Spleen (tissue), 11 donors: Measurements from ENCODE around the gene TMEM208. TPM values are rescaled to one million over a fixed set of nuclear protein-coding genes. Genes with fewer than 3 reads are reported as not detected.

ENCODE experiments used
- DNase-seq: peaks from one replicate; pipeline ENCODE4 v3.0.0-alpha.2; 2020
- H3K27ac ChIP-seq, 8 donors: fragments of 200-600 bp; sonication (generic) in 7 of 8; 1 replicate in 4 of 8; 2 replicates in 4 of 8; pipeline versions ENCODE4 v1.5.0 to v1.8.0; 2016 to 2021; ENCODE audit warnings: inconsistent platforms in 4 of 8, mild to moderate bottlenecking in 4 of 8, moderate library complexity in 1 of 8
- H3K27me3 ChIP-seq, 7 donors: fragments of 200-600 bp; sonication (generic) in 6 of 7; replicated peaks in 1 of 7; 1 replicate in 4 of 7; 2 replicates in 3 of 7; pipeline versions ENCODE4 v1.5.0 to v1.8.0; 2016 to 2021; ENCODE audit warnings: inconsistent platforms in 3 of 7, mild to moderate bottlenecking in 1 of 7
- H3K36me3 ChIP-seq, 6 donors: fragments of 200-600 bp; sonication (generic) in 5 of 6; 1 replicate in 4 of 6; 2 replicates in 2 of 6; pipeline versions ENCODE4 v1.5.0 to v1.8.0; 2016 to 2021; ENCODE audit warnings: inconsistent platforms in 2 of 6
- H3K4me1 ChIP-seq, 6 donors: fragments of 200-600 bp; sonication (generic) in 5 of 6; 1 replicate in 3 of 6; 2 replicates in 3 of 6; pipeline versions ENCODE4 v1.5.0 to v1.8.0; 2016 to 2021; ENCODE audit warnings: inconsistent platforms in 3 of 6
- H3K4me3 ChIP-seq, 8 donors: fragments of 200-600 bp; sonication (generic) in 7 of 8; 1 replicate in 4 of 8; 2 replicates in 4 of 8; pipeline versions ENCODE4 v1.5.0 to v1.8.0; 2016 to 2021; ENCODE audit warnings: inconsistent platforms in 4 of 8, mild to moderate bottlenecking in 4 of 8, moderate library complexity in 2 of 8
- H3K9me3 ChIP-seq, 8 donors: fragments of 200-600 bp; sonication (generic) in 7 of 8; 1 replicate in 4 of 8; 2 replicates in 4 of 8; pipeline versions ENCODE4 v1.5.0 to v1.8.0; 2016 to 2021; ENCODE audit warnings: inconsistent platforms in 4 of 8
- POLR2A ChIP-seq, 3 donors: fragments of 450-650 bp; IDR thresholded peaks; one replicate each; pipeline ENCODE4 v1.5.1; 2017; ENCODE audit warnings: antibody characterized with exemption in 3 of 3, mild to moderate bottlenecking in 1 of 3
- POLR2AphosphoS5 ChIP-seq, 3 donors: sonication (generic); formaldehyde crosslinking; IDR thresholded peaks; one replicate each; pipeline ENCODE4 v1.5.1; 2017; ENCODE audit warnings: antibody characterized with exemption in 3 of 3
- WGBS, 5 donors: extraction: QIAGEN DNeasy Blood & Tissue Kit in 3 of 5; methylation state at CpG; one replicate each; pipeline versions ENCODE4 v1.1.5 to v1.1.7; 2013 to 2018; 5-methylcytosine and 5-hydroxymethylcytosine counted together
- intact Hi-C: fragments of 100-400 bp; cut with DNase I; formaldehyde crosslinking; loops from one replicate; pipeline ENCODE4 v1.15.0; 2023; ENCODE audit warnings: low total_unique reads
- polyA plus RNA-seq, 3 donors: library from polyadenylated mRNA; stranded (reverse); fragments of 200-250 nt; gene quantifications; one replicate each; pipeline ENCODE4 v1.2.1, GENCODE V29; 2013
- total RNA-seq, 7 donors: library from RNA; depleted of rRNA in 3 of 7; stranded (reverse); fragments of >200 nt in 3 of 7; fragmentation: NEBNext Ultra II Directional in 4 of 7; extraction: Animal tissue kit (Norgen Biotek cat#: 25700) in 4 of 7; gene quantifications; one replicate each; pipeline versions ENCODE4 v1.1.0 to v1.2.1, GENCODE V29; 2016 to 2021
- TF ChIP-seq, protein P1 (sequence below), 11 experiments: fragments of 200-600 bp in 7 of 11; fragments of 450-650 bp in 4 of 11; sonication (generic) in 4 of 11; IDR thresholded peaks in 8 of 11; conservative IDR thresholded peaks in 3 of 11; 1 replicate in 7 of 11; 2 replicates in 4 of 11; pipeline versions ENCODE4 v1.4.0 to v1.8.0; 2016 to 2021; ENCODE audit warnings: antibody characterized with exemption in 11 of 11, inconsistent platforms in 4 of 11, mild to moderate bottlenecking in 1 of 11
- donor health status: healthy with polysubstance abuse.
- donor health status: DM: no; HTN: no; CAD: no; lungs with moderate emphysema.
- donor health status: DM: no; HTN: no; CAD: no.
- donor health status: Bipolar disorder and iron deficiency.
- donor health status: healthy.
- donor health status: DM: no; HTN: no; CAD: no.
- donor health status: DM: yes; HTN: yes; CAD: no.

TMEM208 gene
- total and polyA plus RNA-seq, 10 donors = 28.1 to 68.7 (median 35.8) TPM

DNA sequence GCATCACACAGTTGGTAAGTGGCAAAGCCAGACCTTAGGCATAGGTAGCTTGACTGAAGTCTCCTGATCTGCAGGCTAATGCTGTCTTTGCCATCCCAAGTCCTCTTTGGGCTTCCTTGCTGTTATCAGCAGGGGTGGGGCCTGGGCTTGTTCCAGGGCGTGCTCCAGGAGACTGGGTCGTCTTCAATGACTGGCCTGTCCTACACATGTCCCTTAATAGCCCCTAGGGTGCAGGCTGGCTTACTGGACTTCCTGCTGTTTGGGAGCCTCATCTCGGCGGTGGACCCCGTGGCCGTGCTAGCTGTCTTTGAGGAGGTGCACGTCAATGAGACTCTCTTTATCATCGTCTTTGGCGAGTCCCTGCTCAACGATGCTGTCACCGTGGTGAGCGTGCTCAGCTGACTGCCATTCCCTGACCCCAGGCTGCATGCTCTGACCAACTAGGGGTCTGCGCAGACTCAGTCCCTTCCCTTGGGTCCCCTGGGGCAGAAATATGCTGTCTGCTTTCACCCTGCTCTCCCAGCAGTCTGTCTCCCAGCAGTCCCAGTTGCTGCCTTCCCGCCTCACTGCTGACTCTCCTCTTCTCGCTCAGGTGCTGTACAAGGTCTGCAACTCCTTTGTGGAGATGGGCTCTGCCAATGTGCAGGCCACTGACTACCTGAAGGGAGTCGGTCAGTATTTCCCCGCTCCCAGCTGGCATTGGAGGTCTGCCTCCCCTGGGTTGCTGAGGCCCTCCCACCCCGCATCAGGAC lies 28.0 kb downstream of the TMEM208 start:
- TF ChIP-seq POLR2AphosphoS5 (IDR thresholded peaks at IDR 0.05) (no peak), POLR2A (IDR thresholded peaks at IDR 0.05) (no peak)
- TF ChIP-seq, protein P1, sequence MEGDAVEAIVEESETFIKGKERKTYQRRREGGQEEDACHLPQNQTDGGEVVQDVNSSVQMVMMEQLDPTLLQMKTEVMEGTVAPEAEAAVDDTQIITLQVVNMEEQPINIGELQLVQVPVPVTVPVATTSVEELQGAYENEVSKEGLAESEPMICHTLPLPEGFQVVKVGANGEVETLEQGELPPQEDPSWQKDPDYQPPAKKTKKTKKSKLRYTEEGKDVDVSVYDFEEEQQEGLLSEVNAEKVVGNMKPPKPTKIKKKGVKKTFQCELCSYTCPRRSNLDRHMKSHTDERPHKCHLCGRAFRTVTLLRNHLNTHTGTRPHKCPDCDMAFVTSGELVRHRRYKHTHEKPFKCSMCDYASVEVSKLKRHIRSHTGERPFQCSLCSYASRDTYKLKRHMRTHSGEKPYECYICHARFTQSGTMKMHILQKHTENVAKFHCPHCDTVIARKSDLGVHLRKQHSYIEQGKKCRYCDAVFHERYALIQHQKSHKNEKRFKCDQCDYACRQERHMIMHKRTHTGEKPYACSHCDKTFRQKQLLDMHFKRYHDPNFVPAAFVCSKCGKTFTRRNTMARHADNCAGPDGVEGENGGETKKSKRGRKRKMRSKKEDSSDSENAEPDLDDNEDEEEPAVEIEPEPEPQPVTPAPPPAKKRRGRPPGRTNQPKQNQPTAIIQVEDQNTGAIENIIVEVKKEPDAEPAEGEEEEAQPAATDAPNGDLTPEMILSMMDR (IDR thresholded peaks at IDR 0.05 in 8 of 11, conservative IDR thresholded peaks at IDR 0.05 in 3 of 11) = no peak
- intact Hi-C loops = no loop called here

DNA sequence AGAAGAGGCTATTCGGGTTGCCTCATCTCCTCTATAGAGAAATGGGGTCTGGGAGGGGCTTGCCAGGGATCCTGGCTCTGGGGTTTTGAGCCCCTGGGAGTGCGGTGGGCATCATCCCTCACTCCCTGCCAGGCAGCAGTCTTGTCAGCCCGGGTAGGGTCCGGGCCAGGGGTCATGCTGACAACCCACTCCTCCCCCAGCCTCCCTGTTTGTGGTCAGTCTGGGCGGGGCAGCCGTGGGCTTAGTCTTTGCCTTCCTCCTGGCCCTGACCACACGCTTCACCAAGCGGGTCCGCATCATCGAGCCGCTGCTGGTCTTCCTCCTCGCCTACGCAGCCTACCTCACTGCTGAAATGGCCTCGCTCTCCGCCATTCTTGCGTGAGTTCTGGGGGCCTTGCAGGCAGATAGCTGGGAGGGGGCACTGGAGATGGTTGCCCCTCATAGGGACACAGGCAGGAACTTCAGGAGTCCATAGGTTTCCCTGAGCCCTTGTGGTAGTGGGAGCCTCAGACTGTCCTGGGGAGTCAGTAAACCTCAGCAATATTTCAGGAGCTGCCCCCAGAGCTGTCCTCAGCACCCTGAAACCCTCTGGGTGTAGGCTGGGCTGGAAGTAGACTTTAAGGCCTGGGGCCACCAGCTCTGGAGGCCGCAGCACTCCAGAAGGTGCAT lies 28.8 kb downstream of the TMEM208 start:
- Histone ChIP-seq H3K27me3 (peaks cover 0 to 6% (median 0%) of the 10 kb centered on the region in 7 donors), H3K36me3 (peaks cover 0 to 11% (median 0%) of the 10 kb centered on the region in 6 donors), H3K9me3 (no peaks in the 10 kb centered on the region), H3K27ac (peak overlapping the region in 6 of 8 donors; percentile 44 to 88 (median 78)), H3K4me1 (peaks cover 0 to 50% (median 20%) of the 10 kb centered on the region in 6 donors), H3K4me3 (no peak overlapping the region)
- peak; percentile 53 for DNase-seq
- intact Hi-C loops = no loop called here
- 86 to 94% (median 90%) methylated on average over 13 to 17 of the region's 17 CpGs for WGBS, 5 donors
- TF ChIP-seq POLR2AphosphoS5 (IDR thresholded peaks at IDR 0.05) (no peak), POLR2A (IDR thresholded peaks at IDR 0.05) (no peak)
- TF ChIP-seq, protein P1 (IDR thresholded peaks at IDR 0.05 in 8 of 11, conservative IDR thresholded peaks at IDR 0.05 in 3 of 11) = no peak

More for the DNA sequence above, 28.0 kb downstream of the TMEM208 start:
- Histone ChIP-seq H3K4me1 (peaks cover 0 to 57% (median 18%) of the 10 kb centered on the region in 6 donors), H3K27ac (peak overlapping the region in 3 of 8 donors; percentile 12 to 80 (median 79)), H3K9me3 (no peaks in the 10 kb centered on the region), H3K4me3 (no peak overlapping the region), H3K27me3 (peaks cover 0 to 13% (median 0%) of the 10 kb centered on the region in 7 donors), H3K36me3 (peaks cover 0 to 11% (median 0%) of the 10 kb centered on the region in 6 donors)
- WGBS, 5 donors = 85 to 95% (median 88%) methylated on average over 14 to 18 of the region's 18 CpGs
- peak; percentile 55 for DNase-seq

DNA sequence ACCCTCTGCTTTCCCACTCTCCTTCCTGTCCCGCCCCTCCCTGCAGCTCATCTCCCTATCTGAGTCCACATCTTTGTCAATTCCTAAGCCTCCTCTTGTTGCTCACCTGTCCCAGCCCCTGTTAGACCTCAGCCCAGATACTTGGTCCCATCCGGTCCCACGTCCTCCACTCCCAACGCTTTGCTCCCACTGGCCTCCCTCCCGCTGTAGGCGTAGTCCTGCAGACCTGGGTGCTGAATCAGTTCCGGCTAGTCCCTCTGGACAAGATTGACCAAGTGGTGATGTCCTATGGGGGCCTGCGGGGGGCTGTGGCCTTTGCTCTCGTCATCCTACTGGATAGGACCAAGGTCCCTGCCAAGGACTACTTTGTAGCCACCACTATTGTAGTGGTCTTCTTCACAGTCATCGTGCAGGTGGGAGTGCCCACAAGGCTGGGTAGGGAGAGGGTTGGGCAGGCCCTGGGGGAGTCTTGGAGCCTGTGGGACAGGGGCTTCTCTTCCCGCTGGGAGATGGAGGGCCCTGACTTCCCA lies 29.8 kb downstream of the TMEM208 start:
- Histone ChIP-seq H3K9me3 (no peaks in the 10 kb centered on the region), H3K27ac (peak overlapping the region in 6 of 8 donors; percentile 44 to 88 (median 78)), H3K27me3 (peaks cover 0 to 4% (median 0%) of the 10 kb centered on the region in 7 donors), H3K36me3 (peaks cover 0 to 11% (median 0%) of the 10 kb centered on the region in 6 donors), H3K4me1 (peaks cover 0 to 45% (median 21%) of the 10 kb centered on the region in 6 donors), H3K4me3 (no peak overlapping the region)
- WGBS, 5 donors = 75 to 88% (median 80%) methylated on average over 11 of the region's 11 CpGs
- peak in 1 of 3 donors; percentile 43 for TF ChIP-seq POLR2AphosphoS5 (IDR thresholded peaks at IDR 0.05)
- TF ChIP-seq, protein P1 (IDR thresholded peaks at IDR 0.05 in 8 of 11, conservative IDR thresholded peaks at IDR 0.05 in 3 of 11) = no peak
- no peak for TF ChIP-seq POLR2A (IDR thresholded peaks at IDR 0.05)
- intact Hi-C loops = no loop called here
- DNase-seq = peak; percentile 68
